RKO (cell line): ENCODE results near the gene POLE.
"Not testable (repeated sequence)": the region's sequence is repeated elsewhere in the genome, so short reads cannot be mapped to it uniquely, and the experiment has no call there.

Experiments used
- DNase-seq: peaks from one replicate; pipeline ENCODE4 v3.0.0-alpha.2; 2016; ENCODE audit warnings: low spot score

Gene POLE

GRCh38 chr12:132717531-132718387 is 30.6 kb upstream of the POLE start:
- DNase-seq, result no peak

- no peak for DNase-seq
These were observed 29.9 kb upstream of the POLE start for GRCh38 chr12:132717011-132717410.

GRCh38 chr12:132716356-132716755 is 29.2 kb upstream of the POLE start:
- no peak for DNase-seq

GRCh38 chr12:132715874-132716273 is 28.7 kb upstream of the POLE start:
- no peak for DNase-seq

GRCh38 chr12:132713123-132713522 is 26.0 kb upstream of the POLE start:
- no peak for DNase-seq

GRCh38 chr12:132711080-132711843 is 24.1 kb upstream of the POLE start:
- no peak for DNase-seq

- peak; percentile 85 for DNase-seq
These were observed 23.4 kb upstream of the POLE start, which contains the start of gene PGAM5 for GRCh38 chr12:132710405-132711079. TSS of gene PGAM5 (plus strand) at chr12:132710842. CDS start at chr12:132710877, 35 bp downstream.

GRCh38 chr12:132710043-132710404 is 22.9 kb upstream of the POLE start:
- no peak for DNase-seq

- no peak for DNase-seq
These were observed 21.0 kb upstream of the POLE start for GRCh38 chr12:132708150-132708549.

- no peak for DNase-seq
These were observed 20.1 kb upstream of the POLE start for GRCh38 chr12:132707241-132707640.

GRCh38 chr12:132703641-132704040 is 16.5 kb upstream of the POLE start:
- no peak for DNase-seq

GRCh38 chr12:132702640-132703039 is 15.5 kb upstream of the POLE start:
- DNase-seq, result no peak

- no peak for DNase-seq
These were observed 13.2 kb upstream of the POLE start for GRCh38 chr12:132700212-132700822.

- no peak for DNase-seq
These were observed 11.2 kb upstream of the POLE start for GRCh38 chr12:132698341-132698740.

- DNase-seq, result no peak
These were observed 8.3 kb upstream of the POLE start for GRCh38 chr12:132695431-132695830.

- not testable (repeated sequence) for DNase-seq
These were observed 7.7 kb upstream of the POLE start for GRCh38 chr12:132694888-132695287.

- not testable (repeated sequence) for DNase-seq
These were observed 4.9 kb upstream of the POLE start for GRCh38 chr12:132692030-132692429.

GRCh38 chr12:132690112-132690511 is 3.0 kb upstream of the POLE start:
- DNase-seq, result no peak

GRCh38 chr12:132689227-132689626 is 2.1 kb upstream of the POLE start:
- DNase-seq, result no peak

GRCh38 chr12:132686825-132687210 is 324 bp downstream of the POLE start:
- no peak for DNase-seq

GRCh38 chr12:132685400-132685799 is 1.7 kb downstream of the POLE start:
- no peak for DNase-seq

GRCh38 chr12:132677492-132677891 is 9.7 kb downstream of the POLE start:
- DNase-seq, result no peak
